Lower leg skin (tissue), 3 donors: ENCODE results near the gene UNC119.

Source experiments
- CTCF ChIP-seq, 3 donors: fragments of 450-650 bp; IDR thresholded peaks; one replicate each; pipeline ENCODE4 v1.5.1; 2016; ENCODE audit warnings: antibody characterized with exemption in 3 of 3, mild to moderate bottlenecking in 3 of 3, moderate library complexity in 2 of 3
- POLR2A ChIP-seq, 2 donors: fragments of 450-650 bp; IDR thresholded peaks; one replicate each; pipeline ENCODE4 v1.6.1; 2016 to 2017; ENCODE audit warnings: antibody characterized with exemption in 2 of 2, mild to moderate bottlenecking in 1 of 2, moderate library complexity in 1 of 2

- TF ChIP-seq CTCF (IDR thresholded peaks at IDR 0.05) (no peak), POLR2A (IDR thresholded peaks at IDR 0.05) (no peak)
Observed at GRCh38 chr17:28573521-28573920, 21.1 kb upstream of the UNC119 start.
